HEK293 (cell line): ENCODE results near the gene MON2.

Source experiments
- ATF2 ChIP-seq: fragments of 450-650 bp; formaldehyde crosslinking; IDR thresholded peaks from 2 replicates; pipeline ENCODE4 v1.5.1; 2016; ENCODE audit warnings: missing biosample characterization, missing genetic modification characterization, low read depth
- HIC1 ChIP-seq: fragments of 450-650 bp; formaldehyde crosslinking; IDR thresholded peaks from 2 replicates; pipeline ENCODE4 v1.5.1; 2016; ENCODE audit warnings: missing biosample characterization, missing genetic modification characterization
- KLF9 ChIP-seq: fragments of 450-650 bp; formaldehyde crosslinking; IDR thresholded peaks from 2 replicates; pipeline ENCODE4 v1.5.1; 2016; ENCODE audit warnings: missing biosample characterization, missing genetic modification characterization, low read depth
- TCF7L2 ChIP-seq: IDR thresholded peaks from 2 replicates; pipeline ENCODE4 v1.6.1; 2011; ENCODE audit warnings: low read depth, mild to moderate bottlenecking, inconsistent platforms, low read length, moderate library complexity, borderline replicate concordance
- ZBTB17 ChIP-seq: fragments of 450-650 bp; formaldehyde crosslinking; IDR thresholded peaks from 2 replicates; pipeline ENCODE4 v1.5.1; 2016; ENCODE audit warnings: missing biosample characterization, missing genetic modification characterization
- ZNF114 ChIP-seq: fragments of 450-650 bp; formaldehyde crosslinking; IDR thresholded peaks from 2 replicates; pipeline ENCODE4 v1.5.0; 2017; ENCODE audit warnings: missing biosample characterization, missing genetic modification characterization
- ZNF121 ChIP-seq: fragments of 450-650 bp; formaldehyde crosslinking; IDR thresholded peaks from 2 replicates; pipeline ENCODE4 v1.5.1; 2016; ENCODE audit warnings: missing biosample characterization, missing genetic modification characterization
- ZNF302 ChIP-seq: fragments of 450-650 bp; formaldehyde crosslinking; IDR thresholded peaks from 2 replicates; pipeline ENCODE4 v1.5.1; 2016; ENCODE audit warnings: missing biosample characterization, missing genetic modification characterization, low read depth
- ZNF394 ChIP-seq: fragments of 450-650 bp; formaldehyde crosslinking; IDR thresholded peaks from 2 replicates; pipeline ENCODE4 v1.5.1; 2016; ENCODE audit warnings: missing biosample characterization, missing genetic modification characterization, mild to moderate bottlenecking, moderate library complexity, borderline replicate concordance
- ZSCAN5A ChIP-seq: fragments of 450-650 bp; formaldehyde crosslinking; IDR thresholded peaks from 2 replicates; pipeline ENCODE4 v1.5.1; 2016; ENCODE audit warnings: missing biosample characterization, missing genetic modification characterization
- TF ChIP-seq, protein P1 (sequence below): fragments of 450-650 bp; formaldehyde crosslinking; IDR thresholded peaks from 2 replicates; pipeline ENCODE4 v1.5.1; 2016; ENCODE audit warnings: missing biosample characterization, missing genetic modification characterization
- TF ChIP-seq, protein P2 (sequence below): fragments of 450-650 bp; formaldehyde crosslinking; IDR thresholded peaks from 2 replicates; pipeline ENCODE4 v1.5.1; 2016; ENCODE audit warnings: missing biosample characterization, missing genetic modification characterization

GRCh38 chr12:62446754-62447452 is 19.7 kb upstream of the MON2 start:
- TF ChIP-seq, protein P1, sequence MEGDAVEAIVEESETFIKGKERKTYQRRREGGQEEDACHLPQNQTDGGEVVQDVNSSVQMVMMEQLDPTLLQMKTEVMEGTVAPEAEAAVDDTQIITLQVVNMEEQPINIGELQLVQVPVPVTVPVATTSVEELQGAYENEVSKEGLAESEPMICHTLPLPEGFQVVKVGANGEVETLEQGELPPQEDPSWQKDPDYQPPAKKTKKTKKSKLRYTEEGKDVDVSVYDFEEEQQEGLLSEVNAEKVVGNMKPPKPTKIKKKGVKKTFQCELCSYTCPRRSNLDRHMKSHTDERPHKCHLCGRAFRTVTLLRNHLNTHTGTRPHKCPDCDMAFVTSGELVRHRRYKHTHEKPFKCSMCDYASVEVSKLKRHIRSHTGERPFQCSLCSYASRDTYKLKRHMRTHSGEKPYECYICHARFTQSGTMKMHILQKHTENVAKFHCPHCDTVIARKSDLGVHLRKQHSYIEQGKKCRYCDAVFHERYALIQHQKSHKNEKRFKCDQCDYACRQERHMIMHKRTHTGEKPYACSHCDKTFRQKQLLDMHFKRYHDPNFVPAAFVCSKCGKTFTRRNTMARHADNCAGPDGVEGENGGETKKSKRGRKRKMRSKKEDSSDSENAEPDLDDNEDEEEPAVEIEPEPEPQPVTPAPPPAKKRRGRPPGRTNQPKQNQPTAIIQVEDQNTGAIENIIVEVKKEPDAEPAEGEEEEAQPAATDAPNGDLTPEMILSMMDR (tag by site-specific recombination), result no peak
- no peak for TF ChIP-seq KLF9 (tag by site-specific recombination)
- TF ChIP-seq ZNF394 (tag by site-specific recombination), result no peak
- no peak for TF ChIP-seq ATF2 (tag by site-specific recombination)
- no peak for TF ChIP-seq HIC1 (tag by site-specific recombination)
- no peak for TF ChIP-seq TCF7L2
- no peak for TF ChIP-seq ZBTB17 (tag by site-specific recombination)
- TF ChIP-seq ZNF114 (tag by site-specific recombination), result no peak
- TF ChIP-seq ZNF302 (tag by site-specific recombination), result no peak
- no peak for TF ChIP-seq ZSCAN5A (tag by site-specific recombination)
- TF ChIP-seq ZNF121 (tag by site-specific recombination), result no peak
- TF ChIP-seq, protein P2, sequence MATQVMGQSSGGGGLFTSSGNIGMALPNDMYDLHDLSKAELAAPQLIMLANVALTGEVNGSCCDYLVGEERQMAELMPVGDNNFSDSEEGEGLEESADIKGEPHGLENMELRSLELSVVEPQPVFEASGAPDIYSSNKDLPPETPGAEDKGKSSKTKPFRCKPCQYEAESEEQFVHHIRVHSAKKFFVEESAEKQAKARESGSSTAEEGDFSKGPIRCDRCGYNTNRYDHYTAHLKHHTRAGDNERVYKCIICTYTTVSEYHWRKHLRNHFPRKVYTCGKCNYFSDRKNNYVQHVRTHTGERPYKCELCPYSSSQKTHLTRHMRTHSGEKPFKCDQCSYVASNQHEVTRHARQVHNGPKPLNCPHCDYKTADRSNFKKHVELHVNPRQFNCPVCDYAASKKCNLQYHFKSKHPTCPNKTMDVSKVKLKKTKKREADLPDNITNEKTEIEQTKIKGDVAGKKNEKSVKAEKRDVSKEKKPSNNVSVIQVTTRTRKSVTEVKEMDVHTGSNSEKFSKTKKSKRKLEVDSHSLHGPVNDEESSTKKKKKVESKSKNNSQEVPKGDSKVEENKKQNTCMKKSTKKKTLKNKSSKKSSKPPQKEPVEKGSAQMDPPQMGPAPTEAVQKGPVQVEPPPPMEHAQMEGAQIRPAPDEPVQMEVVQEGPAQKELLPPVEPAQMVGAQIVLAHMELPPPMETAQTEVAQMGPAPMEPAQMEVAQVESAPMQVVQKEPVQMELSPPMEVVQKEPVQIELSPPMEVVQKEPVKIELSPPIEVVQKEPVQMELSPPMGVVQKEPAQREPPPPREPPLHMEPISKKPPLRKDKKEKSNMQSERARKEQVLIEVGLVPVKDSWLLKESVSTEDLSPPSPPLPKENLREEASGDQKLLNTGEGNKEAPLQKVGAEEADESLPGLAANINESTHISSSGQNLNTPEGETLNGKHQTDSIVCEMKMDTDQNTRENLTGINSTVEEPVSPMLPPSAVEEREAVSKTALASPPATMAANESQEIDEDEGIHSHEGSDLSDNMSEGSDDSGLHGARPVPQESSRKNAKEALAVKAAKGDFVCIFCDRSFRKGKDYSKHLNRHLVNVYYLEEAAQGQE (tag by site-specific recombination), result no peak
